Left renal cortex interstitium (tissue), 4 donors: ENCODE results near the gene MYO15B. TPM values are rescaled to one million over a fixed set of nuclear protein-coding genes. Genes with fewer than 3 reads are reported as not detected.

Experiments used
- DNase-seq, 4 donors: peaks; one replicate each; pipeline ENCODE4 v3.0.0-alpha.2; 2013; ENCODE audit warnings: low read depth in 4 of 4, low spot score in 2 of 4, missing footprints in 1 of 4
- polyA plus RNA-seq, 4 donors: library from polyadenylated mRNA; unstranded; fragments of 120-200 nt; gene quantifications; one replicate each; pipeline ENCODE4 v1.2.1, GENCODE V29; 2013; ENCODE audit not compliant: insufficient read length in 4 of 4

MYO15B gene
- polyA plus RNA-seq, 4 donors, result 91.3 to 262 (median 168) TPM

GRCh38 chr17:75557852-75558665 lies 29.5 kb upstream of the MYO15B start:
- DNase-seq, result no peak

- no peak for DNase-seq
Measured at GRCh38 chr17:75558666-75559530, 28.7 kb upstream of the MYO15B start.

DNA sequence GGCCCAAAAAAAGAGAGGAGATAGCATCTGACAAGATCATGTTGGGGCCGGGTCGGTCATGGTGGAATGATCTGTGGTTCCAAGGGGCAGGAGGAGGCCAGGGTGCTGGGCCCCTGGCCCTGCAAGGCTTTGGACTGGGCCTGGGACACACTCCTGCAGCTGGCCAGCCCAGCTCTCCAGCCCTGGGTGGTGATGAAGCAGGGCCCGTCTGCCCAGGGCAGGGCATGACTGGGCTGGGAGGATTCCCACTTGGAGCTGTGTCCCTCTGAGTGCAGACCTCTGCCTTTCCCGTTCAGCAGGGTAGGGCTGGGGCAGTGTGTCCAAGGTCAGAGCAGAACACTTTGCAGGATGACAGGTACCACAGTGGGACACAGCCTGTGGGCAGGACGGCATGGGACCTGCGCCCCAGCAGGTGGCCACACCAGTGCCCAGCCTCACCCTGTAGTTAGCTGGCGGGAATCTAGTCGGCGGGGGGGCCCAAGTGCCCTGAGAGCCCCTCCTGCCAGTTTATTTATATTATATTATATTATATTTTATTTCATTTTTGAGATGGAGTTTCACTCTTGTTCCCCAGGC lies 27.6 kb upstream of the MYO15B start:
- no peak for DNase-seq

DNA sequence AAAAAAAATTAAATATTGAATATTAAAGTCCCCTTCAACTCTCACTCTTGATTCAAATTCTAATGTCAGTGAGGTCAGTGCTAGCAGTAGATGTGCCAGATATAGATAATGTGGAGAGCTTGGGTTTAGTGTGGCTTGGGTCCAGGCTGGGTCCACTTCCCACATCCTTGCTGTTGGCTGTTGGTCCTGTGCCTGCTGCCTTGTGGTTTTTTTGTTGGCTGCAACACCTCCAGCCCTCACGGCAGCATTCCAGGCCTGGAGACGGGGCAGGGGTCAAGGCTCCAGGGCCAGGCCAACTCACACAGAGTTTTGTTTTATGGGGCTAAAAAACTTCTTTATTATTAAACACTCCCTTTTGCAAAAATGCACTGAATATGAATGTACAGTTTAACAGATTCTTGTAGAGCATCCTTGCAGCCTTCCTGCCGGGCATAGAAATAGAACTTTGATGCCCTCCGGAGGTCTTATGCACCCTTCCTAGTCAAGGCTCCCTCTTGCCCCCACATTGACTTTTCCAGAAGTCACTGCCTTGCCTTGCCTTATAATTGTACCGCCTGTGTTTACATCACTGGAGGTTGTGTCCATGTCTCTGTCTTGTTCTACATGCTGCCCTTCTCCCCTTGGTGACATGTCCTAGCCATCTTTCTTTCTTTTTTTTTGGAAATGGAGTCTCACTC lies 25.5 kb upstream of the MYO15B start:
- DNase-seq, result no peak

DNA sequence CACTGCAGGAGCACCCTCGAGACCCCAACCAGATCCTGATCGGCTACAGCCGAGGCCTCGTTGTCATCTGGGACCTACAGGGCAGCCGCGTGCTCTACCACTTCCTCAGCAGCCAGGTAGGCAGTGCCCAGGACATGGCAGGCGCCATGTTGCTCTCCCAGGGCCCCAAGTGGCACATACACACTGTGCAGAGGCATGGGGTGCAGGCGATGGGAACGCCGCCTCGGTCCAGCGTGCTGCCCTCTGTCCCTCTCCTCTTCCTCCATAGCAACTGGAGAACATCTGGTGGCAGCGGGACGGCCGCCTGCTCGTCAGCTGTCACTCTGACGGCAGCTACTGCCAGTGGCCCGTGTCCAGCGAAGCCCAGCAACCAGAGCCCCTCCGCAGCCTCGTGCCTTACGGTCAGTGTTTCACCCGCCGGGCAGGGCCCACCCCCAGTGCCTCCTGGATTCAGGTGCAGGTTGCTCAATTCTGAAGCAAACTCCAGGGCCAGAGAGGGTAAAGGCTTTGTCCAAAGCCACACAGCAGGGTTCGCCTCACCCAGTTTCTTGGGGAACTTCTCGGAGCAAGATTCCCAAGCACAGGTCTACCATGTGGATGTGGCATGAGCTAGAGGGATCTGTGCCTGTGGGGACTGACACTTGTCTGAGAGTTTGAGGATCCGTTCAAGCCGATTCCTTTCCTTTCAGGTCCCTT lies 24.4 kb upstream of the MYO15B start:
- DNase-seq, result no peak

GRCh38 chr17:75564195-75564594 lies 23.4 kb upstream of the MYO15B start:
- DNase-seq, result no peak

- no peak for DNase-seq
Measured at GRCh38 chr17:75565066-75565465, 22.5 kb upstream of the MYO15B start.

- DNase-seq, result no peak
Measured at GRCh38 chr17:75565618-75566017, 22.0 kb upstream of the MYO15B start.

DNA sequence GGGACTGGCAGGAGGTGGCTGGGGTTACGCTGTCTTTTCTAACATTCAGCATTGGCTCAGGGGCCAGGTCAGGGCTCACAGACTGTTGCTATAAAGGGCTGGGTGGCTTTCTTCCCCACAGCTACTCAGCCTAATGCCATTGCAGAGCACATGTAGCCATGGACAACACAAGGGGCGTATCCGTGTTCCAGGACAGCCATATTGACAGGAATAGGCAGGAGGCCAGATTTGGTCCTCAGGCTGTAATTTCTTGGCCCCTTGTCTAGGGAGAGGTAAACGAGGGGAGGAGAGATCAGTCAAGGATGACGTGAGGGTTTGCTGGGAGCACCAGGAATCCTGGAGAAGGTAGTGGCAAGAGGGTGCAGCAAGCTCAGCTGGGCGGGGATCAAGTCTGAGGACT lies 21.2 kb upstream of the MYO15B start:
- DNase-seq, result no peak

DNA sequence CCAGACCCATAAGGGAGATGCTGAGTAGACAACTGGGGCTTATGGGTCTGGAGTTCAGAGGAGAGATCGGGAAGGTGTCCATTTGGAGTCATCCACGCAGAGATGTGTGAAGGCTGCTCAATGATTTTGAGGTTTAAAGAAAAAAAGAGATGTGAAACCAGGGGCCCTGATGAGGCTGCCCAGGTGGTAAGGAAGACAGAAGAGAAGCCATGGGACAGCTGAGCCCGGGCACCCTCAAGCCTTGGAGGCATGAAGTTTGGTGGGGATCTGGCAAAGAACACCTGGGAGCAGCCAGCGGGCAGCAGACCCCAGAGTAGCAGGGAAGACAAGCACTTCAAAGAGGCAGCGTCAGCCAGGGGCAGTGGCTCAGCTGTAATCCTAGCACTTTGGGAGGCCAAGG lies 20.8 kb upstream of the MYO15B start:
- DNase-seq, result no peak

DNA sequence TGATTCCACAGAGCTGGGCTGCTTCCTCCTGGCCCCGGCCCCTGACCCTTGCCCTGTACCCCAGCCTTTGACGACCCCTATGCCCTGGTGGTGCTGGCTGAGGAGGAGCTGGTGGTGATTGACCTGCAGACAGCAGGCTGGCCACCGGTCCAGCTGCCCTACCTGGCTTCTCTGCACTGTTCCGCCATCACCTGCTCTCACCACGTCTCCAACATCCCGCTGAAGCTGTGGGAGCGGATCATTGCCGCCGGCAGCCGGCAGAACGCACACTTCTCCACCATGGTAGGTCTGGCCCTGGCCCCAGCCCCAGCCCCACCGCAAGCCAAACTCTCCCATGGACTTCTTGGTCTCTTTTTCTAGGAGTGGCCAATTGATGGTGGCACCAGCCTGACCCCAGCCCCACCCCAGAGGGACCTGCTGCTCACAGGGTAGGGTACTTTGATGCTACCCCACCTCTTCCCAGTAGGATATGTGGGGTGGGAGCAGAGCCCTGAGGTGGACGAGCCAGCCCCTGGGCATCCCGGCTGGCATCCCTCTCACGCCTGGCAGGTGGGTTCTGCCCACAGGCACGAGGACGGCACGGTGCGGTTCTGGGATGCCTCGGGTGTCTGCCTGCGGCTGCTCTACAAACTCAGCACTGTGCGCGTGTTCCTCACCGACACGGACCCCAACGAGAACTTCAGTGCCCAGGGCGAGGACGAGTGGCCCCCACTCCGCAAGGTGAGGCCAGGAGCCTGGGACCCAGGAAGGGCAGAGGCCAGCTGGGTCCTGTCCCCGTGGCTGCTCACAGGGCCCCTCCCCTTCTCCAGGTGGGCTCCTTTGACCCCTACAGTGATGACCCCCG lies 19.0 kb upstream of the MYO15B start:
- no peak for DNase-seq

GRCh38 chr17:75570034-75570676 lies 17.4 kb upstream of the MYO15B start:
- DNase-seq, result no peak

GRCh38 chr17:75570772-75571171 lies 16.8 kb upstream of the MYO15B start:
- DNase-seq, result no peak

DNA sequence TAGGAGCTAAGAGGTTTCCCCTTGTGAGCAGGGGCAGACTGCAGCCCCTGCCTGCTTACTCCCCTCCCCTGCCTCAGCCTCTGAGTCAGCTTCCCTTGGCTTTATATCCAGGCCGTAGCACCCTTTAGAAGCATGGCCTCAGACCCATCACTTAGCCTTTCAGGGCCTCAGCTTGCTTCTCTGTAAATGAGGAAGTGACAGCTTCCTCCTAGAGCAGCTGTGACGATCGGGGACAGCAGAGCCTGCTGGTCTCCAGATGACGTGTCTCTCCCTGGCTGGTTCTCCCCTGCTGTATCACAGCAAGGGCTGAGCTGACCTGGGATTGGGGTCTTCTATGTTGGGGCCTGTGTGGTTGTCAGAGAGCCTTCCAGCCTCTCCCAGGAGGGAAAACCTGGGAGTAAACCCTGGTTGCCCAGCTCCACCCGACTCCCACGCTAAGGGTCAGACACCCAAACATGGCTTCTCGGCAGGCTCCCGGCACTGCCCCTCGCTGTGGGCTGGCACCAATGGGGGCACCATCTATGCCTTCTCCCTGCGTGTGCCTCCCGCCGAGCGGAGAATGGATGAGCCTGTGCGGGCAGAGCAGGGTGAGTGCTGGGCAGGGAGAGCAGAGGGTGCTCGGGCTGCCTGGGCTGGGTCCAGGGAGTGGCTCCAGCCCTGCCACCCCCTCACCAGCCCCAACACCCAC lies 16.3 kb upstream of the MYO15B start:
- no peak for DNase-seq

DNA sequence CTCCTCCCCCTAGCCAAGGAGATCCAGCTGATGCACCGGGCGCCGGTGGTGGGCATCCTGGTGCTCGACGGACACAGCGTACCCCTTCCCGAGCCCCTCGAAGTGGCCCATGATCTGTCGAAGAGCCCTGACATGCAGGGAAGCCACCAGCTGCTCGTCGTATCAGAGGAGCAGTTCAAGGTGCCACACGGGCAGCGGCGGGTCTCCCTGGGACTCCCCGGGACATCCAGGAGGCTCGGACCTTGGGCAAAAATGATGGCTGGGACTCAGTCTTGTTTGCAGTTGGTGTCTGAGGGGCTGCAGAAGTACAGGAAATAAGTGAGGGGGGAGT lies 15.8 kb upstream of the MYO15B start:
- DNase-seq, result no peak

DNA sequence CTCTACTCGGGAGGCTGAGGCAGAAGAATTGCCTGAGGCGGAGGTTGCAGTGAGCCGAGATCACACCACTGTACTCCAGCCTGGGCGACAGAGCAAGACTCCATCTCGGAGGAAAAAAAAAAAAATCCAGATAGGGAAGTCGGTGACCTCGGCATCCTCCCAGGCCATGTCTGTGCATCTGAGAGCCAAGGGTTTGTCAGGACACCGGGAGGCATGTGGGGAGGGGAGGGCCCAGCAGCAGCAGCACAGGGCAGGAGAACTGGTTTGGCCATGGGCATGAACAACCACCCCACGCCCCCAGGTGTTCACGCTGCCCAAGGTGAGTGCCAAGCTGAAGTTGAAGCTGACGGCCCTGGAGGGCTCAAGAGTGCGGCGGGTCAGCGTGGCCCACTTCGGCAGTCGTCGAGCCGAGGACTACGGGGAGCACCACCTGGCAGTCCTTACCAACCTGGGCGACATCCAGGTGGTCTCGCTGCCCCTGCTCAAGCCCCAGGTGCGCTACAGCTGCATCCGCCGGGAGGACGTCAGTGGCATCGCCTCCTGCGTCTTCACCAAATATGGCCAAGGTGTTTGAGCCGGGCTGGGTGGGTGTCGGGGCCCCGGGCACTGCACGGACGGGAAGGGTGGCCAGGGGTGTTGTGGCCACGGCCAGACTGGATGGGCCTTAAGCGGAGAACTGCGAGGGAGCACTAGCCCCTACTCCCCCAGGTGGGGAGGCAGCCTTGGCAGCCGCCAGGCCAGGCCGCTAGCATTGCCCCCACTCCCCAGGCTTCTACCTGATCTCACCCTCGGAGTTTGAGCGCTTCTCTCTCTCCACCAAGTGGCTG lies 14.7 kb upstream of the MYO15B start:
- no peak for DNase-seq

DNA sequence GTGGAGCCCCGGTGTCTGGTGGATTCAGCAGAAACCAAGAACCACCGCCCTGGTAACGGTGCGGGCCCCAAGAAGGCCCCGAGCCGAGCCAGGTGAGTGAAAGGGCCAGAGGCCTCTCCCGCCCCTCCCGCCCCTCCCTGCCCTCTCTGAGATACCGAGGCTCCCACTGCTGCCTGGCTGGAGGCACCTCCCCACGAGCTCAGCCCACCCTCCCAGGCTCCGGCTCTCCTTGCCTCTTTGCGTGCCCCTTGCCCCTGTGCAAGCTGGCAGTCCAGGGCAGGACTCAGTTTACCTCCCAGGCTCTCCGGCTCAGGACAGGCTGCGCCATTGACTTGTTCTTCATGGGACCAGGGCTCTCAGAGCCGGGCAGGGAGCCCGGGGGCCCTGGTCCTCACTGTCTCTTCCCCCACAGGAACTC lies 14.1 kb upstream of the MYO15B start:
- no peak for DNase-seq

DNA sequence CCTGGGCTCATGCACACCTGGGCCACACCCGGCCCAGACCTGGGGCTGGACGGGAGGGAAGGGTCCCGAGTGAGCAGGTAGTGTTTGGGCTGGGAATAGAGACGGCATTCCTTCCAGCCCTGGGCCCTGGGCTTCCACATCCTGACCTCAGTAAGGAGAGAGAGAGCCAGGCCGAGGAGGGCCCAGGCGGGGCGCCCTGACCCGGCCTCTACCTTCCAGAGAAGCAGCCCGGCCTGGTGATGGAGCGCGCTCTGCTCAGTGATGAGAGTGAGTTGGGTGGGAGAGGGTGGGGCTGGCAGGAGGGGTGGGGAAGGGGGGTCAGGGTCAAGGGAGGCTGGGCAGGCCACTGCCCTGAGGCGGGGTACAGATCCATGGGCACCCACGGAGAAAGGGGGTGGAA lies 13.6 kb upstream of the MYO15B start:
- DNase-seq, result no peak
